Skeletal muscle tissue (tissue), 4 donors: Measurements from ENCODE around the gene SSC5D. TPM values are rescaled to one million over a fixed set of nuclear protein-coding genes. Genes with fewer than 3 reads are reported as not detected.

ENCODE experiments used
- H3K27ac ChIP-seq: one replicate; pipeline ENCODE4 v1.7.0; 2013; ENCODE audit warnings: mild to moderate bottlenecking, low read depth, low read length, inconsistent platforms
- H3K27me3 ChIP-seq, 3 donors: one replicate each; pipeline ENCODE4 v1.7.0; 2013; ENCODE audit warnings: low read length in 3 of 3; ENCODE audit not compliant: control insufficient read depth in 3 of 3, insufficient read depth in 3 of 3
- H3K36me3 ChIP-seq, 3 donors: one replicate each; pipeline ENCODE4 v1.7.0; 2013; ENCODE audit warnings: low read length in 3 of 3; ENCODE audit not compliant: control insufficient read depth in 3 of 3, insufficient read depth in 3 of 3
- H3K4me1 ChIP-seq, 3 donors: one replicate each; pipeline ENCODE4 v1.7.0; 2013; ENCODE audit warnings: low read length in 3 of 3, mild to moderate bottlenecking in 3 of 3; ENCODE audit not compliant: control insufficient read depth in 3 of 3, insufficient read depth in 3 of 3
- H3K4me3 ChIP-seq, 3 donors: one replicate each; pipeline ENCODE4 v1.7.0; 2013; ENCODE audit warnings: low read length in 3 of 3
- H3K9ac ChIP-seq, 3 donors: one replicate each; pipeline ENCODE4 v1.7.0; 2013; ENCODE audit warnings: low read length in 3 of 3, mild to moderate bottlenecking in 3 of 3, moderate library complexity in 2 of 3, low read depth in 1 of 3
- H3K9me3 ChIP-seq, 3 donors: one replicate each; pipeline ENCODE4 v1.7.0; 2013; ENCODE audit warnings: low read length in 3 of 3; ENCODE audit not compliant: control insufficient read depth in 3 of 3
- total RNA-seq: library from RNA; depleted of rRNA; stranded (reverse); fragments of >200 nt; gene quantifications from one replicate; pipeline ENCODE4 v1.2.3, GENCODE V29; 2014
- donor health status: Osteomylitis.

The SSC5D gene
- total RNA-seq, 1 donor from 2014 or later, result 17.7 TPM

GRCh38 chr19:55481148-55481793, 7.0 kb upstream of the SSC5D start:
- H3K36me3 ChIP-seq, result peaks cover 6 to 9% (median 7%) of the 10 kb centered on the region in 3 donors
- peaks cover 0 to 14% (median 7%) of the 10 kb centered on the region in 3 donors for H3K27me3 ChIP-seq
- no peak overlapping the region for H3K9ac ChIP-seq
- no peak overlapping the region for H3K4me3 ChIP-seq
- H3K9me3 ChIP-seq, result no peaks in the 10 kb centered on the region
- peaks cover 27 to 40% (median 39%) of the 10 kb centered on the region in 3 donors for H3K4me1 ChIP-seq
- H3K27ac ChIP-seq, result no peak overlapping the region

GRCh38 chr19:55481794-55482155, 6.5 kb upstream of the SSC5D start:
- Histone ChIP-seq H3K27me3 (peaks cover 0 to 15% (median 7%) of the 10 kb centered on the region in 3 donors), H3K36me3 (peaks cover 6 to 9% (median 7%) of the 10 kb centered on the region in 3 donors), H3K27ac (no peak overlapping the region), H3K9me3 (no peaks in the 10 kb centered on the region), H3K9ac (no peak overlapping the region), H3K4me1 (peaks cover 27 to 44% (median 44%) of the 10 kb centered on the region in 3 donors), H3K4me3 (no peak overlapping the region)

- Histone ChIP-seq H3K9ac (no peak overlapping the region), H3K27ac (no peak overlapping the region), H3K4me3 (no peak overlapping the region), H3K9me3 (no peaks in the 10 kb centered on the region), H3K4me1 (peaks cover 31 to 50% (median 46%) of the 10 kb centered on the region in 3 donors), H3K27me3 (peaks cover 0 to 18% (median 7%) of the 10 kb centered on the region in 3 donors), H3K36me3 (peaks cover 6 to 9% (median 7%) of the 10 kb centered on the region in 3 donors)
Measured at GRCh38 chr19:55482156-55482961, 5.9 kb upstream of the SSC5D start.

GRCh38 chr19:55482967-55483705, 5.1 kb upstream of the SSC5D start:
- H3K27ac ChIP-seq, result no peak overlapping the region
- H3K9me3 ChIP-seq, result no peaks in the 10 kb centered on the region
- H3K36me3 ChIP-seq, result peaks cover 6 to 9% (median 7%) of the 10 kb centered on the region in 3 donors
- peaks cover 27 to 48% (median 44%) of the 10 kb centered on the region in 3 donors for H3K4me1 ChIP-seq
- no peak overlapping the region for H3K9ac ChIP-seq
- H3K27me3 ChIP-seq, result peaks cover 0 to 18% (median 7%) of the 10 kb centered on the region in 3 donors
- H3K4me3 ChIP-seq, result no peak overlapping the region

GRCh38 chr19:55483706-55484592, 4.3 kb upstream of the SSC5D start:
- H3K4me1 ChIP-seq, result peaks cover 25 to 42% (median 40%) of the 10 kb centered on the region in 3 donors
- no peaks in the 10 kb centered on the region for H3K9me3 ChIP-seq
- peaks cover 0 to 21% (median 7%) of the 10 kb centered on the region in 3 donors for H3K27me3 ChIP-seq
- peak overlapping the region; percentile 60 to 67 (median 62) for H3K4me3 ChIP-seq
- peak overlapping the region; percentile 88 for H3K27ac ChIP-seq
- peak overlapping the region in 2 of 3 donors; percentile 50 to 66 for H3K9ac ChIP-seq
- H3K36me3 ChIP-seq, result peaks cover 6 to 9% (median 7%) of the 10 kb centered on the region in 3 donors

- Histone ChIP-seq H3K9me3 (no peaks in the 10 kb centered on the region), H3K36me3 (peaks cover 4 to 9% (median 6%) of the 10 kb centered on the region in 3 donors), H3K27me3 (peaks cover 7 to 27% (median 7%) of the 10 kb centered on the region in 3 donors), H3K4me3 (peak within 1 kb of the TSS; percentile 60 to 67 (median 62)), H3K4me1 (peaks cover 25 to 41% (median 39%) of the 10 kb centered on the region in 3 donors), H3K27ac (peak within 1 kb of the TSS; percentile 88), H3K9ac (peak within 1 kb of the TSS; percentile 50 to 66 (median 65))
Measured at GRCh38 chr19:55484593-55485438, 3.4 kb upstream of the SSC5D start, which contains the start of gene NAT14. TSS of gene NAT14 (plus strand) at chr19:55485188. CDS start at chr19:55485709, 521 bp downstream.

GRCh38 chr19:55485439-55486011, 2.7 kb upstream of the SSC5D start:
- H3K27ac ChIP-seq, result peak overlapping the region; percentile 88
- peak overlapping the region; percentile 30 to 67 (median 62) for H3K4me3 ChIP-seq
- H3K9me3 ChIP-seq, result no peaks in the 10 kb centered on the region
- peaks cover 4 to 9% (median 6%) of the 10 kb centered on the region in 3 donors for H3K36me3 ChIP-seq
- H3K9ac ChIP-seq, result peak overlapping the region in 2 of 3 donors; percentile 65 to 66
- peaks cover 25 to 41% (median 37%) of the 10 kb centered on the region in 3 donors for H3K4me1 ChIP-seq
- peaks cover 7 to 27% (median 7%) of the 10 kb centered on the region in 3 donors for H3K27me3 ChIP-seq
